HG02763 (cell line): Measurements from ENCODE around the gene RABGAP1.

ENCODE experiments used
- ATAC-seq: cut with Tn5 transposase; IDR thresholded peaks from one replicate; pipeline ENCODE4 v1.9.1; 2021; ENCODE audit warnings: mild to moderate bottlenecking, moderate library complexity; ENCODE audit not compliant: unreplicated experiment

Gene RABGAP1

DNA sequence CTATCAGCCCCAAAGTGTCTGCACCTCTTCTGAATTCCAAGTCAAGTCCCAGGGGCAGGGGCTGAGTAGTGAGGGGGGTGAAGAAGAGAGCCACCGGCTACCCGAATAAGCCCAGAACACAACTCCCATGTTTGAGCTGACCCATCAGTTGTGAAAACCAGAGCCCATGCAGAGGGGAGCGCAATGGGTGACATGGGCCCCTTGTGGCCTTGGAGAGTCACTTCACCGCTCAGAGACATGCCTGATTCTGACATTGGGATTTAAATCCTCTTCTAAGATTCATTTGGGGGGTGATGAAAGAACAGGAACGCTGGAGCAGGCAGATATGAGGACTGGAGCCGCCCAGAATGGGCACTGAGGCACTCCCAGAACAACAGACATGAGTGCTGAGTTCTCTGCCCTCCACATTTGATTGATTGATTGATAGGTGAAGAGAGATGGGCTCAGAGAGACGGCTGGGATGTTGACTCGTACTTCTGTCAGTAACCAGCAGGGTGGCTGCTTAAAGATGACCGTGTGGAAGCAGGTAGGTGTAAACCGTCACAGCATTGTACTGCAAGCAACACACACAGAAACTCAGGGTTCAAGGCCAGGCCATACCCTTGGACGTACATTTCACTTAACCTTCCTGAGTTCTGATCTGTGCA, 166.9 kb downstream of the RABGAP1 start:
- ATAC-seq, result no peak

DNA sequence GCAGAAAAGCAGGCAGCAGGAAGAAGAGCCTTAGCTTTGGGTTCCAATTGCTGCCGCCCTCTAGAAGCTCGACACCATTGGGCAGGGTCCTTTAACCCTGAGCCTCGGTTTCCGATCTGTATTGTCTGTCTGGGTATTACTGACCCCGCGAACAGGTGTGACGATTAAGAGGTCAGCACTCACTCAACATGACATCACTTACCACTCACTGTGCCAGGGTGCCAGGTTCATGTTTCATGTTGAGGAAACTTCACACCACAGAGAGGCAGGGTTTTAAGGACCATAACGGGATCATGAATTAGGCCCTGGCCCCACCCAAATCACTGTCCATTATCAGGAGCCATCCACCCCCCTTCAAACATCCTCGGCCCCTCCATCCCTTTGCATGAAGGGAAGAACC, 168.2 kb downstream of the RABGAP1 start:
- ATAC-seq, result no peak

DNA sequence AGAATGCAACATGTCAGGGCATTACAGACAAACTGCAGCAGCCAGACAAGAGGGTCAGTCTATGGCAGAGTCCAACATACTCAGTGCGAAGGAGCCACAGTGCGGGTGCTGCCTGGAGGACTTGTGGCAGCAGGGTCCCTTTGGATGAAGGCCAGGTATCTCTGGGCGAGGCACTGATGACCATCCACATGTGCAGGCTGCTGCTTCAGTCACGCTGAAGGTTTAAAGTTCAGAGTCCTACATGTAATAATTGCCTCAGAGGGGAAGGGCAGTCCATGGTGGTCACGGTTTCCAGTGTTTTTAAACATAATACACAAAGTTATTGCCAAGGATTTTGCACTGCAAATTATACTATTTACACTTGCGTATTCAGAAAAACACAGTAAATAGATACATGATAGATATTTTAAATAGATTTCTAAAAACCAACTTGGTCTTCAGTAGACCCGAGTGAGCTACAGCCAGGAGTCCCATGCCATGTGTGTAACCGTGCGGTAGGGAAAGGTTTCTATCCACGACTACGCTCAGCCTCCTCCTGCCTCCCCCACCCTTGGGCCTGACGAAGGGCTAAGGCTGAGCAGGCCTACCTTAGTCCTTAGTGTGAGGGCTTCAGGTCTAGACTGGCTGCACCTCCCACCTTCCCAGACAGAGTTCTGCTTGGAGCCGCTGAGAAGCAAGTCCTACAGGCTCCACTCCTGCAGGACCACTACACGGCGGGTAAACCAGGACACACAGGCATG, 168.9 kb downstream of the RABGAP1 start:
- ATAC-seq, result no peak

DNA sequence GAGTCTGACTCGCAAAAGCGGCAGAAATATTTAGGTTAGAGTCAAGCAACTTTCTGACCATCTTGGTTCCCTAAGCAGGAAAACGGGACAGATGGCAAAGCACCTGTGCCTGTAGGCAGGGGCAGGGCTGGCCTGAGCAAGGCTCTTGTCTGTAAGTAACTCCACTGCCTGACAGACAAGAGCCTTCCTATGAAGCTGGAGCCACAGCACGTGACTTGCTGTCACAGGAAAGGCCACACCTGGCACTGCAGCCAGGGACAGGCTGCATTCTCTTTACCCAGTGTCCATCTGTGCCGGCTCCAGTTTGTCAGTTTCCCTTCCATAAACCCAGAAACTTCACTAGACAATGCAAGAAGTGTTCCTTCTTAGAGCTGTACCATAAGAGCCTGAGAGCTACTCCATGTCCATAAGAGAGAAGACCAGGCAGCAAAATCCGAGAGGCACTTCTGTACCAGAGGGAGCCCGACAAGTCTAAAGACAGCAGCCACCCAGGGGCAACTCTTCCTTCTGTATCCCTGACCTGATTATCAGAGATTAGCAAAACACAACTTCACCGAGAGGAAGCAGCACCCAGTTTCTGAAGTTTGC, 170.7 kb downstream of the RABGAP1 start:
- ATAC-seq, result no peak

DNA sequence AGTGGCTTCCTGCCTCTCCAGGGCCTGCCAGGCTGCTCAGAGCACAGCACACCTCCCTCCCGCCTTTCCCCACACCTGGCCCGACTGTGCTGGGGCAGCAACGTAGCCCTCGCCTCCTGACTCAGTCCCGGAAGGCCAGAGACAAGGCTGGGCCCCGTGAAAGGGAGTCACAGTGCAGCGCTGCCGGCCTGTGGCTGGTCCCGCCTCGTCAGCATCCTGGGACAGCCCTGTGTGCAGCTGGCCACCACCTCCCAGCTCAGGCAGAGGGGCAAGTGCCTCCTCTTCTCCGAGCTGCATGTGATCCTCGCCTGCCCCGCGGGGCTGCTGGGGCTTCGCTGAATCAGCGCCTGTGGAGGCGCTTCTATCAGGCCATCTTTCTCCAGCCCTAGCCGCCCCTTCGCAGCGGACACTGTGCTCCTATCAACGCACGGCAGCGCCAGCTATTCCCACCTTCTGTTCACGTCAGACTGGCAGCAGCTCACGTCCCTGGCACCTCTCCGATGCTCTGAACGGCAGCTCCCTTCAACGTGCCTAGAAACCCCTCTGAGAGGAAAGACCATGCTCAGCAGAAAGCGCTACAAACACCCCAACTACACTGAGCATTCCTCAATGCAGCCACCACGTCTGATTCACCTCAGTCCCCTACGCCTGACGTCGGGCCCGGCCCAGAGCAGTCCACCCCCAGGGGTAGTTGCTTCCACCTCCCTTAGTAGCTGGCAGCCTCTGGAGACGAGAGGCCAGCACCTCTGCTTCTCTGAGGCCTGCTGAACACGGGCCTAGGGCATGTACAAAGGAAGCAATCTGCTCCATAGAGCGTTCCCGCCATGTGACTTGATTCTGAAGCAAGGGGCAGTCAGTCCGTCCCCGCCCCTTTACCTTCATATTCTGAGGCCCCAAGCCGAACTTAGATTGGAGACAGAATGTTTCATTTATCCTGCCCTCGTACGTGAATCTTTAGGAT, 171.5 kb downstream of the RABGAP1 start:
- no peak for ATAC-seq

DNA sequence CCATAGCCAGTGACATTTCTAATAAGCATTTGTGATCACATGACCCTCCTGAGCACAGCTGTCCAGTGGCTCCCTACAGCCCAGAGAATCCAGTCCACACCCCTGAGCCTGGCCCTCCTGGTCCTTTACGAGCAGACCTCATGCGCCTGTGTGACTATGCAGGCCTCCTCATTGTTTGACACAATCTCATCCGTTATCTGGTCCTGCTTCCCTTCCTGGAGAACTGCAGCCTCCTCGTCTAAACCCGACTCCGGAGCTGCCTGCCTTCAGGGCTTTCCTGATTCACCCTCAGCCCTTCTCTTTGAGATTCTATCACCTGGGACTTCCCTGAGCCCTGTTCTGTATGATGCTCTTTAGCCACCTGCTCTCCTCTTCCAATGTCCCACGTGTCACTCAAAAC, 172.4 kb downstream of the RABGAP1 start:
- ATAC-seq, result no peak

DNA sequence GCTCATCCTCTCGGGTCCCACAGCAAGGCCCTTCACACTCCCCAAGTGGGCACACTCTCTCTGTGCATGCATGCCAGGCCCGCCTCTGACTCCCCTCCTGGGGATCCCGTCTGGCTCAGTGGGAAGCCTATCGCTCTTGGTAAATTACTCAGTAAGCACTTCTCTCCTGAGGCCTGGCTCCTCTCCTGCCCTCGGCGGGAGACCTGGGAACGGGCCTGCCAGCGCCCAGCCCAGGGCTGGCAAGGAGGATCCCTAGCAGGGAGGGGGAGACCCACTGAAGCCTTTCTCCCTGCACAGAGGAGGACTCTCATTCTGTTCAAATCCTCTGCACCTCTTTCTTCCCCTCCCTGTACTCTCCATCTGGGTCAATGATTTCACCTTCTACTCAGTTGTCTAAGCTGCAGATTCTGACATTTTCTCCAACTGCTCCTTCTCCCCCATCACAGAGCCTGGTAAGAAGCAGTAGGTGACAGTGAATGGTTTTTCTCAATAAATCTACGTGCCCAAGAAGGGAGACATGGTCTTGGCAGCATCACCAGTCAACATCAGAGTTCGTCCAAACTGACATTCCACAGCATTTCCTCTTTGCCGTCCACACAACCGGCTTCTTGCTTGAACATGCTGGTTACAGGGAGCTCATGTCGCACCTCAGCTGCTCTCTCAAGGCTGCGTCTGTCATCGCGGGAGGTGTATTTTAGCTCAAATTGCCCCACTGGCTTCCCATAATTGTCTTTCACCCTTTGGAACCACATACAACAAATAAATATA, 174.5 kb downstream of the RABGAP1 start:
- no peak for ATAC-seq

DNA sequence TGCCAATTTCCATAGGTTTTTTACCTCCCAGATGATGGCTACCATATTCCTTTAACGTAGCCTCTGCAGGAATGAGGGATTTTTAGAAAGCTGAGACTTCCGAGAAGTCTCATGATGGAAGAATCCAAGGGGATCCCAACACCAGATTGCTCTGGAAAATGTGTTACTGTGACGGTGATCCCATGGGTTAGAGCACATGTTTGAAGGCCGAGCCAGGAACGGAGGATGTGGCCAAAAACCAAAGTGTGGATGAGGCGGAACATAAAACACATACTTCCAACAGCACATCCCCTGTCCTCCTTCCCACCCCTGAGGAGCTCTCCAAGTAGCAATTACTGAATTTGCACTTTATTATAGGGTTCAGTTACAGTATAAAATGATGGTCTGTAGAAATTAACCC, 175.2 kb downstream of the RABGAP1 start:
- ATAC-seq, result no peak

DNA sequence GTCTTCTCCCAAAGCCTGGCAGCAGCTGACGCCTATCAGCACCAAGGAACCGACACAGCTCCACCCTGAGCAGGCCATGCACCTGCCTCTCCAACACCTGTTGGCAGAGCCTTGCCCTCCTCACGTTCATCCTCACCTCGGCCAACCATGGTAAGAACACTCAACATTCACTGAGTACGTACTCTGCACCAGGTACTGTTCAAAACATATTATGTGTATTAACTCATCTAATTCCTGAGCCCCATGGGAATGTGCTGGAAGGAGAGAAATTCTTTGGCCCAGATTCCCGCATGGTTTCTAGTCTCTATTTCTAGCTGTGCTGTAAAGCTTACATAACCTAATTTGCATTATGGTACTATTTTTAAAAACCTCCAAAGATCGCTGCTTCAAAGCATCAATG, 178.7 kb downstream of the RABGAP1 start:
- no peak for ATAC-seq

DNA sequence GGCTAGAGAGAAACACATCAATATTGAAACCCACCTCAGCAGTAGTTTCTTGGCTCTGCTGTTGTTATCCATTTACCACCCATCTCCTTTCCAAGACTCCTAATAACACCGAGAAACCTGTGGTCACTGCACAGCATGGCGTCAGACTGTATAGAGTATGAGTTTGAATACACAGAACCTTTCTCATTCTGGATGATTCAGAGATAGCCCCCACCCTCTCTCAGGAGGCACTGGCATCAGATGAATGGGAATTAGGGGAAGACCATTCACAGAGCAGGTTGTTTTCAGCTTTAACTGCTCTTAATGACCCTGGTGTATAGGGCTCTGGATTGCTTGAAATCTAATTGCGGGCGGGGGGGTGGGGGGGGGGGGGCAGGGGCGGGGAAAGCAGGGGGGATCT, 179.3 kb downstream of the RABGAP1 start:
- no peak for ATAC-seq

DNA sequence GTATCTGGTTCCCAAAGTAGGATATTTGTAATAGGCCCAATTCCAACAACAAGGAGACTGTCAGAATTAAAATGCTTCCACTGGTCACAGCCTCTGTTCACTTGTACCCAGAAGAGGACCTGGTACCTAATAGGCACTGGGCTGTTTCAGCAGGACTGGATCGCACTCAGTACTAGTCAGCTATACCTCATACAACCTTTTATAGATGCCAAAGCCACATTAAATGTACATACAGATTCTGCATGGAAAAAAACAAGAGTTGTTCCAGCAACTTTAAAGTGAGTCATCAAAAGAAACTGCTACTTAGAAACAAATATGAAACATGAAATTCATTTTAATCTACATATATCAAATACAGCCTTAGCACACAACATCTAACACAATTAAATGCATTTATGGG, 180.1 kb downstream of the RABGAP1 start:
- no peak for ATAC-seq

DNA sequence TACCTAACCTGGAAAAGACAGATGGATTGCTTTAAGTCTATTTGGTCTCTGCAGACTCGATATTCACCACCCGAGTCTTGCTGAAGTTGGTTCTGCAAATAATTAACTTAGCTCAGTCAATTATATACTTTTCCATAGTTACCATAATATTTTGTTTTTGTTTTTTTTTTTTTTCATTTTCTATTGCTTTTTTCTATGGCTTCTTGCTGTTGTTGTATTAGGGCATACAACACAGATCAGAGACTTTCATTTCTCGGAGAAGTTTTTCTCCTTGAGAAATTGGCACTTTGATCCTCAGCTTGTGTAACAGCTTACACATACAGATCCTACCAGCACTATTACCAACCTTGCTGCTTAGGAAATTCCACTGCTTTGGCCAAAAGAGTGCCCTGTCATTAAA, 180.6 kb downstream of the RABGAP1 start:
- no peak for ATAC-seq

DNA sequence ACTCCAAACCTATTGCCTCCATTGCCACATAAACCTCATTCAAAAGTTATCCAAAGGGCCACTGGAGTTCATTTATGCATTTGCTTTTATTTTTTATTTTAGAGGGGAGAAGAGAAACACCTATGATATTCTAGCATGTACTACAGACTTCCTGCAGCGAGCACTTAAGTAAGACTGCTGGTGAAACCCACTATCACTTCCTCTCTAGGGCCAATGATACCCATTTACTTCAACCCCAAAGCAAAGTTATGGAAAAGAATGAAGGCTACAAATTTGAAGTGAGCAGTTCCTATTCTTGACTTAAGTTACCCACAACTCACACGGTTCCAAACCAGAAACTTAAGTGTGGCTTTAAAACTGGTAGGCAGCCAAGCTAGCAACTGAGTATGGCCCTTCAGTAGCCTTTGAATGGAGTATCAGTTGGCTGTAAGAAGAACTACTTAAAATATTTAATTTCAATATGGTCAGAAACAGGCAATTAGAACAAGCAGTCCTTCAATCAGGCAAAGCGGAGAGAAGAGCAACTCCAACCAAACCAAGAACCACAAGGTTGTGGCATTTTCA, 186.8 kb downstream of the RABGAP1 start:
- no peak for ATAC-seq

DNA sequence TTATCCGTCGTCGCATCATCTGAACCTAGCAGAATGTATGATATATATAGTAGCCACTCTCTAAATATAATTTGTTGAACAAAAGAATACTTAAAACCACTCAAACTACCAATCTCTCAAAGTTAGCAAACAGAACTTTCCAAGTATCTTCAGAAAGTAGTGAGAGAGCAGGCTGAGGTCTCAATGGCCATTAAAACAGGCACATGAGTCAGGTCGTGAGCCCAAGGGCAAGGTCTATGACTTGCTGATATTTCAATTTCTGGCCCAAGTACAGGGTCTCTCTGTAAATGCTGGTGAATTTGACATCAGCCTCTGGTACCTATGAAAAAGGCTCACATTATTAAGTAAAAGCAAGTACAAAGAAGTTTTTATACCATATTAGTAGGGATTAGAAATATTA, 187.8 kb downstream of the RABGAP1 start:
- ATAC-seq, result no peak

DNA sequence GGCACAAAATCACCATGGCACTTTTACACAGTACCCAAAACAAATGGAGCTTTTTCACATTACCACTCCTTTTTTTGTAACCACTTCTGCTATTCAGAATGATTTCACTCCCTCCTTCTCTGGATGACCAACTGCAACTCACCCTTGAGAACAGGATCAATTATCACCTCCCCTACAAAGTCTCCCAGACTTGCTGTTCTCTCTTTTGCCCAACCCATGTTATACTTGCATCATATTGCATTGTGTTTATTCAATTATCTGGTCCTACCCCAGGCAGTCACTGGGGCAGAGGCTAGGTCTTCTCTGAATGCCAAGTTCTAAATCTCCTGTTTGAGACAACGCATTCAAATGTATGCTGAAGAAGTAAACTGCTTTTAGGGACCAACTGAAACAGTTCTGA, 188.6 kb downstream of the RABGAP1 start:
- no peak for ATAC-seq

DNA sequence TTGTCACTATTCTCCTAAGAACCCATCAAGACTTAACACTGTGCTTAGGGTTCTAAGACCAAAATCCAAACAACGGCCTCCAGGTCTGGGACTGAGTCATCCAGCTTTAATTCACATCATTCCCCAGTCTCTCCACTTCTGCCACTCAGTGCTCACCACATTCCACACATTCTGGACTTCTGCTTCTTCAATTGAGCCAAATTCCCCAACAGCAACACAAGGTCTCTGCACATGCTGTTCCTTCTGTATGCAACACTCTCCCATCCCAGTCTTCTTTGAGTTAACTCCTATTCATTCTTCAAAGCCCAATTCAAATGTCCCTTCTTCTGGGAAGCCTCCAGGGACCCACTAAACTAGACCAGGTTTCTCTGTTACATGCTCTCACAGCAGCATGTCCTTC, 190.4 kb downstream of the RABGAP1 start:
- ATAC-seq, result no peak

DNA sequence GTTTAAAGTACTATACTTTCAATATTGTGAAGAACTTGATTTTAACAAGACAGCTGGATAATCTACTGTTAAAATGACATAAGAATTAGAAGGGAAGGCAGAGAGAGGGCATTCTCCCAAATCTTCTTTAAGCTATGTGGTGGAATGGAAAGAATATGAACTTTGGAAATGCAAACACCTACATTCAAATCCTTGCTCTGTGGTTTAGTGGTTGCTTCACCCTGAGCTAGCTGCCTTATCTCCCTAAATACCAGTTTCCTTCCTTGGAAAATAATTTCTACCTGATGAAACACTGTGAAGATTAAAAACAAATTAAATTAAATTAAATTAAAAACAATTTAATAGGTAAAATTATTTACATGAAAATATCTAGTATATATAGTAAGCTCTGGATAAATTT, 191.2 kb downstream of the RABGAP1 start:
- no peak for ATAC-seq

DNA sequence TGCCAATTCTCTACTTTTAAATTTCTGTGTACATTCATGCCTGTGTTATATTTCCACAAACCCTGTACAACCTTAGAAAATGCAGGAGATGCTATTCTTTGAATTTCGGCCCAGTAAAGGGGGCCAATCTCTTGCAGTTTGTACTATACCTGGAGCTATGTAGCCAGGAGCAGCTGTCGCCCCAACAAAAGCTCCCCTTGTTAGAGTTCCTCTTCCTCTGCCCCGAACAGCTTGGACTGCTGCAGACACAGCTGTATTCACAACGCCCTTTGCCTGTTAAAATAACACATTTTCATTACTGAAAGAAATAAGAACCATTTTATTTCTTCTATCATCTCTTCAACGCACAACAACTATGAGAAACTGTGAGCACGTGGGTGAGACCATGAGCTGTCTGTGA, 191.9 kb downstream of the RABGAP1 start:
- ATAC-seq, result no peak

DNA sequence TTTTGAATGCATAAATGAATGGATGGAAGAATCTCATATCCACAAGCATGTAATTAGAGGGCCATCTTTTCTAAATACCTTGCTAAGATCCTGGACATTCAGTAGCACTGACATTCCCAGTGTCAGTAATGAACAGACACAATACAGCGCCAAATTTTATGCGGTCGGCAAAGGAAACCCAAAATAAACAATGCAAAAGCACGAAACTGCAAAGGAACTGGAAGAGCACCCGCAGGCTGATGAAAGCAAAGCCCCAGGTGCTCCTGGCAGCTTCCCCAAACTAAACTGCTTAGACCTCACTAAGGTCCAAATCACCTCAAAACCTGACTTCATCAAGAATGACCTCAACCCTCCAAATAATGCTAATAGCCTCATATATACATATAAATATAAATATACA, 194.6 kb downstream of the RABGAP1 start:
- no peak for ATAC-seq

DNA sequence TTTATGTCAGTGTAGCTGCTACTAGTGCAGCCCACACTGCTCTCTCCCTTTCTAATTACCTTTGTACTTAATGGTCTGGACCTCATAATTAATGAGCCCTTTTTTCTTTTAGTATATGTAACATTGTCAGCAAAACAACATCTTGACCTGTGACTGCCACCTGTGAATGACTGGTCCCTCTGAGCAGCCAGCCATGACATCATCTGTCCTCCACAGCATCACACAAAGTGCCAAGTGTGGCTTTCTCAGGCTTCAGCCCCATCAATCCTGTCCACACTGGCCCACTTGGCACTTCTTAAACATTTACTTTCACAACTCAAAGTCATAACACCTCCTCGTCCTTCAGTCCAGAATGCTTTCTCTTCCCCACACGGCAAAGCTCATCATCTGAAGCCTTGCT, 197.3 kb downstream of the RABGAP1 start:
- ATAC-seq, result no peak
